Pericardium fibroblast (primary cell): ENCODE measurements around the gene CD6. TPM values are rescaled to one million over a fixed set of nuclear protein-coding genes. Genes with fewer than 3 reads are reported as not detected.

Source experiments
- total RNA-seq: library from RNA; depleted of rRNA; stranded (reverse); fragments of >200 nt; gene quantifications from 2 replicates; pipeline ENCODE4 v1.2.3, GENCODE V29; 2015

CD6 gene
- total RNA-seq, result not detected in 2 replicates

GRCh38 chr11:60971520-60971919 is at the start of gene CD6:
Gene CD6 (plus strand): TSS chr11:60971680. CDS start chr11:60971866, 186 bp downstream.

GRCh38 chr11:60924110-60924905 is 47.2 kb upstream of the CD6 start, which contains the start of gene TMEM132A:
Gene TMEM132A (plus strand): TSS chr11:60924460. CDS start chr11:60924634, 174 bp downstream.

GRCh38 chr11:60951904-60952741 is 19.4 kb upstream of the CD6 start, which contains the start of gene SLC15A3:
Gene SLC15A3 (minus strand): TSS chr11:60952176. CDS start chr11:60951551, 625 bp downstream.

Other genes with a start within 250 kb of the CD6 start
- gene MS4A18, start 247.0 kb upstream of the CD6 start, total RNA-seq, result not detected in 2 replicates
- gene MS4A15, start 214.8 kb upstream of the CD6 start, total RNA-seq, result not detected in 2 replicates
- not detected in 2 replicates for gene MS4A10, start 186.3 kb upstream of the CD6 start, total RNA-seq
- gene CCDC86, start 129.6 kb upstream of the CD6 start, total RNA-seq, result 18.1 and 20.2 TPM in 2 replicates
- gene PTGDR2, start 115.7 kb upstream of the CD6 start, total RNA-seq, result 0.77 and 0.93 TPM in 2 replicates
- 0.34 and 0.93 TPM in 2 replicates for gene ZP1, start 104.1 kb upstream of the CD6 start, total RNA-seq
- gene PRPF19, start 65.1 kb upstream of the CD6 start, total RNA-seq, result 63.2 and 78.3 TPM in 2 replicates
- gene TMEM109, start 57.5 kb upstream of the CD6 start, total RNA-seq, result 60.5 and 77.4 TPM in 2 replicates
- gene TMEM132A, start 47.2 kb upstream of the CD6 start, total RNA-seq, result 19.8 and 22.2 TPM in 2 replicates
- 3.5 and 6.3 TPM in 2 replicates for gene SLC15A3, start 19.5 kb upstream of the CD6 start, total RNA-seq
- not detected in 2 replicates for gene CD5, start 130.8 kb downstream of the CD6 start, total RNA-seq
- gene VPS37C, start 189.7 kb downstream of the CD6 start, total RNA-seq, result 9.7 TPM in 2 replicates
- gene PGA3, start 231.8 kb downstream of the CD6 start, total RNA-seq, result not detected in 2 replicates